H9 (cell line): ENCODE measurements around the gene TSR1. TPM values are rescaled to one million over a fixed set of nuclear protein-coding genes. Genes with fewer than 3 reads are reported as not detected.

ENCODE experiments used
- DNase-seq: peaks from one replicate; pipeline ENCODE4 v3.0.0-alpha.2; 2017
- H2AFZ ChIP-seq: one replicate; pipeline ENCODE4 v1.6.1; 2013; ENCODE audit warnings: mild to moderate bottlenecking, low read length, control low read depth, moderate library complexity
- H2AK5ac ChIP-seq: 2 replicates; pipeline ENCODE4 v1.6.1; 2013; ENCODE audit warnings: low read length, control low read depth, mixed read lengths; ENCODE audit not compliant: insufficient read length
- H2BK120ac ChIP-seq: one replicate; pipeline ENCODE4 v1.6.1; 2013; ENCODE audit warnings: low read depth, mild to moderate bottlenecking, low read length, control low read depth, inconsistent platforms; ENCODE audit not compliant: poor library complexity, severe bottlenecking
- H2BK12ac ChIP-seq: 2 replicates; pipeline ENCODE4 v1.6.1; 2013; ENCODE audit warnings: low read length, control low read depth, mixed read lengths, low read depth; ENCODE audit not compliant: insufficient read length
- H2BK15ac ChIP-seq: 2 replicates; pipeline ENCODE4 v1.6.1; 2013; ENCODE audit warnings: low read depth, low read length, control low read depth
- H2BK20ac ChIP-seq: one replicate; pipeline ENCODE4 v1.6.1; 2013; ENCODE audit warnings: low read depth, mild to moderate bottlenecking, low read length, control low read depth, inconsistent platforms; ENCODE audit not compliant: poor library complexity, severe bottlenecking
- H2BK5ac ChIP-seq: 2 replicates; pipeline ENCODE4 v1.6.1; 2013; ENCODE audit warnings: low read length, control low read depth, mixed read lengths; ENCODE audit not compliant: insufficient read length
- H3K14ac ChIP-seq: 2 replicates; pipeline ENCODE4 v1.6.1; 2013; ENCODE audit warnings: low read length, control low read depth; ENCODE audit not compliant: insufficient read depth
- H3K18ac ChIP-seq: 2 replicates; pipeline ENCODE4 v1.6.1; 2013; ENCODE audit warnings: low read depth, mild to moderate bottlenecking, mixed read lengths, low read length, control low read depth; ENCODE audit not compliant: insufficient read length
- H3K23ac ChIP-seq: 2 replicates; pipeline ENCODE4 v1.6.1; 2013; ENCODE audit warnings: low read length, control low read depth, mixed read lengths, low read depth; ENCODE audit not compliant: insufficient read length
- H3K23me2 ChIP-seq: 2 replicates; pipeline ENCODE4 v1.6.1; 2013; ENCODE audit warnings: low read depth, mild to moderate bottlenecking, mixed read lengths, low read length, control low read depth; ENCODE audit not compliant: insufficient read length, poor library complexity, severe bottlenecking
- H3K27ac ChIP-seq: 2 replicates; pipeline ENCODE4 v1.5.1; 2013; ENCODE audit warnings: low read length, control low read depth, mixed read lengths, low read depth; ENCODE audit not compliant: insufficient read length
- H3K27me3 ChIP-seq: 2 replicates; pipeline ENCODE4 v1.6.1; 2013; ENCODE audit warnings: low read length, control low read depth, inconsistent platforms; ENCODE audit not compliant: insufficient read depth
- H3K4ac ChIP-seq: 2 replicates; pipeline ENCODE4 v1.6.1; 2013; ENCODE audit warnings: low read depth, mild to moderate bottlenecking, control low read depth, inconsistent platforms, low read length, moderate library complexity
- H3K4me1 ChIP-seq: 2 replicates; pipeline ENCODE4 v1.6.1; 2013; ENCODE audit warnings: low read length, control low read depth, inconsistent platforms; ENCODE audit not compliant: insufficient read depth
- H3K4me2 ChIP-seq: 2 replicates; pipeline ENCODE4 v1.6.1; 2013; ENCODE audit warnings: low read length, control low read depth, mixed read lengths; ENCODE audit not compliant: insufficient read length, insufficient read depth
- H3K56ac ChIP-seq: 2 replicates; pipeline ENCODE4 v1.6.1; 2013; ENCODE audit warnings: low read depth, mild to moderate bottlenecking, mixed read lengths, low read length, control low read depth; ENCODE audit not compliant: insufficient read length
- H3K79me1 ChIP-seq: 2 replicates; pipeline ENCODE4 v1.6.1; 2013; ENCODE audit warnings: low read depth, mild to moderate bottlenecking, moderate library complexity, low read length, control low read depth, inconsistent platforms; ENCODE audit not compliant: insufficient read depth, poor library complexity, severe bottlenecking
- H3K79me2 ChIP-seq: 2 replicates; pipeline ENCODE4 v1.6.1; 2013; ENCODE audit warnings: low read length, control low read depth, inconsistent platforms; ENCODE audit not compliant: insufficient read depth
- H3K9ac ChIP-seq: 2 replicates; pipeline ENCODE4 v1.6.1; 2013; ENCODE audit warnings: low read length, control low read depth, mixed read lengths; ENCODE audit not compliant: insufficient read length; ENCODE audit errors: extremely low read depth
- H3K9me3 ChIP-seq: one replicate; pipeline ENCODE4 v1.6.1; 2013; ENCODE audit warnings: low read depth, low read length, inconsistent platforms; ENCODE audit not compliant: control insufficient read depth
- H3T11ph ChIP-seq: one replicate; pipeline ENCODE4 v1.6.1; 2013; ENCODE audit warnings: mild to moderate bottlenecking, low read length, control low read depth, inconsistent platforms
- H4K20me1 ChIP-seq: one replicate; pipeline ENCODE4 v1.6.1; 2013; ENCODE audit not compliant: control insufficient read depth, insufficient read length, insufficient read depth
- H4K5ac ChIP-seq: 2 replicates; pipeline ENCODE4 v1.6.1; 2013; ENCODE audit warnings: low read depth, mild to moderate bottlenecking, mixed read lengths, low read length, control low read depth; ENCODE audit not compliant: insufficient read length
- H4K8ac ChIP-seq: replicated peaks from 2 replicates; pipeline ENCODE4 v1.6.1; 2013; ENCODE audit warnings: low read length, control low read depth, mixed read lengths, low read depth; ENCODE audit not compliant: insufficient read length
- H4K91ac ChIP-seq: 2 replicates; pipeline ENCODE4 v1.6.1; 2013; ENCODE audit warnings: low read depth, mild to moderate bottlenecking, moderate library complexity, mixed read lengths, low read length, control low read depth; ENCODE audit not compliant: insufficient read length
- H3K27ac Mint-ChIP-seq, 3 experiments: 2 replicates in 2 of 3; 3 replicates in 1 of 3; pipeline ENCODE4 v1.8.0; 2020 to 2021; ENCODE audit warnings: mixed read lengths in 3 of 3, mild to moderate bottlenecking in 1 of 3, moderate library complexity in 1 of 3
- H3K27me3 Mint-ChIP-seq: 2 replicates; pipeline ENCODE4 v1.8.0; 2021; ENCODE audit warnings: low read depth, mild to moderate bottlenecking, moderate library complexity, mixed read lengths
- H3K36me3 Mint-ChIP-seq, 3 experiments: 2 replicates in 2 of 3; 3 replicates in 1 of 3; pipeline ENCODE4 v1.8.0; 2020 to 2021; ENCODE audit warnings: low read depth in 3 of 3, mixed read lengths in 3 of 3; ENCODE audit not compliant: insufficient read depth in 1 of 3
- H3K4me1 Mint-ChIP-seq, 2 experiments: 2 replicates each; pipeline ENCODE4 v1.8.0; 2020; ENCODE audit warnings: mixed read lengths in 2 of 2
- H3K4me3 Mint-ChIP-seq, 2 experiments: 2 replicates in 1 of 2; 3 replicates in 1 of 2; pipeline ENCODE4 v1.8.0; 2020 to 2021; ENCODE audit warnings: mild to moderate bottlenecking in 2 of 2, mixed read lengths in 2 of 2, moderate library complexity in 1 of 2
- H3K9me3 Mint-ChIP-seq, 2 experiments: 2 replicates in 1 of 2; 3 replicates in 1 of 2; pipeline ENCODE4 v1.8.0; 2020; ENCODE audit warnings: mild to moderate bottlenecking in 2 of 2, mixed read lengths in 2 of 2, moderate library complexity in 1 of 2
- CTCF ChIP-seq: fragments of 200-600 bp; sonication (generic); conservative IDR thresholded peaks from 3 replicates; pipeline ENCODE4 v1.8.0; 2021; ENCODE audit warnings: antibody characterized with exemption, mild to moderate bottlenecking
- WGBS: extraction: QIAGEN DNeasy Blood & Tissue Kit; methylation state at CpG from one replicate; pipeline ENCODE4 v1.1.7; 2013; ENCODE audit warnings: missing lambda C conversion rate, low lambda C conversion rate, mixed read lengths; ENCODE audit not compliant: insufficient read length; ENCODE audit errors: extremely low coverage; 5-methylcytosine and 5-hydroxymethylcytosine counted together
- total RNA-seq: library from RNA; stranded (reverse); gene quantifications from 2 replicates; pipeline ENCODE4 v1.2.1, GENCODE V29; 2021

Gene TSR1
- total RNA-seq, 1 experiment from 2014 or later = 81.1 TPM

GRCh38 chr17:2365132-2365531 lies 28.9 kb upstream of the TSR1 start:
- Mint-ChIP-seq H3K4me1 (peaks cover 12 to 14% of the 10 kb centered on the region in 2 experiments), H3K27me3 (peaks cover 3% of the 10 kb centered on the region; the same call in 1 of the 2 replicates), H3K4me3 (no peak overlapping the region), H3K27ac (no peak overlapping the region), H3K36me3 (peaks cover 4 to 18% (median 8%) of the 10 kb centered on the region in 3 experiments; a peak in 6 of 7 replicates), H3K9me3 (no peaks in the 10 kb centered on the region)
- no peak overlapping the region for H4K8ac ChIP-seq
- no peak overlapping the region for H2BK120ac ChIP-seq
- TF ChIP-seq CTCF = no peak
- no peak overlapping the region for H4K5ac ChIP-seq
- H3K4me2 ChIP-seq = no peak overlapping the region
- no peaks in the 10 kb centered on the region for H3K9me3 ChIP-seq
- H2BK20ac ChIP-seq = no peak overlapping the region
- no peak overlapping the region for H3T11ph ChIP-seq
- H2BK12ac ChIP-seq = no peak overlapping the region
- H3K4ac ChIP-seq = no peak overlapping the region
- H4K20me1 ChIP-seq = no peaks in the 10 kb centered on the region
- H3K23me2 ChIP-seq = no peaks in the 10 kb centered on the region
- no peak overlapping the region for H4K91ac ChIP-seq
- H2AFZ ChIP-seq = no peak overlapping the region
- H3K14ac ChIP-seq = no peak overlapping the region; the same call in 1 of the 2 replicates
- H3K27ac ChIP-seq = no peak overlapping the region
- H2AK5ac ChIP-seq = no peak overlapping the region
- H3K79me2 ChIP-seq = no peaks in the 10 kb centered on the region
- H3K27me3 ChIP-seq = no peaks in the 10 kb centered on the region
- no peak overlapping the region for H3K18ac ChIP-seq
- H3K4me1 ChIP-seq = no peaks in the 10 kb centered on the region
- no peak overlapping the region for H2BK15ac ChIP-seq
- no peak for DNase-seq
- no peak overlapping the region for H2BK5ac ChIP-seq
- no peak overlapping the region for H3K23ac ChIP-seq
- no peak overlapping the region for H3K56ac ChIP-seq
- no peaks in the 10 kb centered on the region for H3K79me1 ChIP-seq
- H3K9ac ChIP-seq = no peak overlapping the region
- no CpG with 5 or more reads among the region's 20 CpGs for WGBS
